K562 (cell line): Measurements from ENCODE around the gene FAM219B. TPM values are rescaled to one million over a fixed set of nuclear protein-coding genes. Genes with fewer than 3 reads are reported as not detected.

Experiments used
- ARID4B ChIP-seq: sonication (generic); formaldehyde crosslinking; IDR thresholded peaks from 2 replicates; pipeline ENCODE4 v1.8.0; 2022; ENCODE audit warnings: mild to moderate bottlenecking, missing genetic modification reagents
- E2F3 ChIP-seq: fragments of 250-450 bp; sonication (Bioruptor Pico); IDR thresholded peaks from 2 replicates; pipeline ENCODE4 v1.4.0; 2020; ENCODE audit warnings: mild to moderate bottlenecking
- FOS ChIP-seq: IDR thresholded peaks from 3 replicates; pipeline ENCODE4 v1.6.1; 2011; ENCODE audit not compliant: insufficient read length; ENCODE audit errors: extremely low read depth
- FOXJ2 ChIP-seq: fragments of 200-800 bp; sonication (Bioruptor generic); IDR thresholded peaks from 2 replicates; pipeline ENCODE4 v1.6.1; 2016; ENCODE audit warnings: missing genetic modification characterization, missing compliant biosample characterization
- HES1 ChIP-seq: fragments of 450-650 bp; IDR thresholded peaks from 2 replicates; pipeline ENCODE4 v1.6.1; 2016; ENCODE audit warnings: low read depth, mild to moderate bottlenecking, moderate library complexity
- HNRNPLL ChIP-seq: fragments of 200-400 bp; formaldehyde crosslinking; IDR thresholded peaks from 2 replicates; pipeline ENCODE4 v1.6.1; 2017; ENCODE audit warnings: low read length, low read depth, mild to moderate bottlenecking; ENCODE audit not compliant: poor library complexity, severe bottlenecking
- MAFK ChIP-seq: IDR thresholded peaks from 2 replicates; pipeline ENCODE4 v1.6.1; 2011; ENCODE audit warnings: low read length, improper control_type of control experiment
- MED1 ChIP-seq: sonication (generic); formaldehyde crosslinking; IDR thresholded peaks from 2 replicates; pipeline ENCODE4 v1.8.1; 2023; ENCODE audit warnings: missing genetic modification reagents, borderline replicate concordance
- NFXL1 ChIP-seq: fragments of 450-650 bp; formaldehyde crosslinking; IDR thresholded peaks from 2 replicates; pipeline ENCODE4 v1.4.0; 2021; ENCODE audit warnings: mild to moderate bottlenecking
- NRF1 ChIP-seq, 2 experiments: fragments of 450-650 bp; IDR thresholded peaks in 1 of 2; conservative IDR thresholded peaks in 1 of 2; 2 replicates each; pipeline ENCODE4 v1.6.1; 2014; ENCODE audit warnings: mild to moderate bottlenecking in 2 of 2
- PKNOX1 ChIP-seq: fragments of 450-650 bp; IDR thresholded peaks from 2 replicates; pipeline ENCODE4 v1.6.1; 2016
- RFX1 ChIP-seq: fragments of 450-650 bp; IDR thresholded peaks from 2 replicates; pipeline ENCODE4 v1.6.1; 2016; ENCODE audit warnings: mild to moderate bottlenecking, moderate library complexity
- RHOXF2B ChIP-seq: fragments of 250-450 bp; sonication (Bioruptor Pico); conservative IDR thresholded peaks from 2 replicates; pipeline ENCODE4 v1.5.1; 2021
- SAP30 ChIP-seq: fragments of 200-600 bp; sonication (generic); IDR thresholded peaks from 2 replicates; pipeline ENCODE4 v1.6.1; 2012; ENCODE audit warnings: borderline replicate concordance, low read depth, mild to moderate bottlenecking, moderate library complexity, low read length, control low read depth, inconsistent platforms; ENCODE audit not compliant: insufficient read depth, poor library complexity, severe bottlenecking
- SIRT6 ChIP-seq: IDR thresholded peaks from one replicate; pipeline ENCODE4 v1.6.1; 2012; ENCODE audit warnings: low read depth, mild to moderate bottlenecking, control low read depth, inconsistent platforms, low read length, moderate library complexity
- TAL1 ChIP-seq: fragments of 450-650 bp; IDR thresholded peaks from 2 replicates; pipeline ENCODE4 v1.6.1; 2016; ENCODE audit warnings: mild to moderate bottlenecking
- TBL1XR1 ChIP-seq, 2 experiments: IDR thresholded peaks; 2 replicates each; pipeline ENCODE4 v1.6.1; 2012; ENCODE audit warnings: improper control_type of control experiment in 2 of 2, low read length in 2 of 2, mild to moderate bottlenecking in 1 of 2
- WHSC1 ChIP-seq: IDR thresholded peaks from one replicate; pipeline ENCODE4 v1.6.1; 2012; ENCODE audit warnings: low read length, control low read depth, inconsistent platforms
- ZNF398 ChIP-seq: fragments of 250-450 bp; sonication (Bioruptor Pico); IDR thresholded peaks from 2 replicates; pipeline ENCODE4 v1.8.0; 2021; ENCODE audit warnings: moderate library complexity, mild to moderate bottlenecking, inconsistent platforms
- ZNF589 ChIP-seq: fragments of 200-800 bp; sonication (Bioruptor generic); IDR thresholded peaks from 2 replicates; pipeline ENCODE4 v1.6.1; 2016; ENCODE audit warnings: low read depth, missing genetic modification characterization, missing compliant biosample characterization
- polyA plus RNA-seq, 8 experiments: library from polyadenylated mRNA; depleted of rRNA in 4 of 8; stranded (reverse) in 5 of 8; unstranded in 3 of 8; fragments of >200 nt; fragmentation: Nextera tagmentation in 2 of 8; fragmentation: Illumina TruSeq in 1 of 8; extraction: Ambion mirVana in 2 of 8; extraction: Trizol in 1 of 8; gene quantifications; 2 replicates each; pipeline versions ENCODE4 v1.2.1 to v1.2.3, GENCODE V29; 2011 to 2014; ENCODE audit warnings: inconsistent platforms in 1 of 8, missing spikeins in 1 of 8
- total RNA-seq, 7 experiments: library from RNA; depleted of rRNA in 6 of 7; stranded (reverse); fragments of >200 nt in 6 of 7; fragmentation: Illumina TruSeq in 2 of 7; extraction: Trizol in 2 of 7; gene quantifications; 2 replicates each; pipeline versions ENCODE4 v1.2.1 to v1.2.3, GENCODE V29; 2011 to 2021; ENCODE audit warnings: low replicate concordance in 1 of 7

Gene FAM219B
- total and polyA plus RNA-seq, 9 of the 15 experiments (the other 6 are each of a cell fraction or from before 2014, with no cell fraction given), result 6.8 to 50.4 (median 29.4) TPM

- TF ChIP-seq HES1, result 0 out of 2 replicates have a peak, but pooled peaks have one; percentile 16
- no peak for TF ChIP-seq TAL1
- TF ChIP-seq NFXL1 (CRISPR knock-in tag), result no peak
- TF ChIP-seq MED1 (CRISPR knock-in tag), result peak; percentile 47; the same call in 1 of the 2 replicates
- TF ChIP-seq NRF1 (conservative IDR thresholded peaks at IDR 0.05 in 1 of 2, IDR thresholded peaks at IDR 0.05 in 1 of 2), result peak; percentile 63 to 73
- TF ChIP-seq PKNOX1, result no peak
- TF ChIP-seq HNRNPLL, result peak; percentile 94
- no peak for TF ChIP-seq ZNF398 (CRISPR knock-in tag)
- no peak for TF ChIP-seq FOS
- no peak for TF ChIP-seq WHSC1
- TF ChIP-seq ARID4B (CRISPR knock-in tag), result peak; percentile 94
- no peak; a peak in 1 of 4 replicates for TF ChIP-seq TBL1XR1 (IDR thresholded peaks at IDR 0.05; ENCODE audit: low read length in 2 of 2)
- TF ChIP-seq ZNF589 (CRISPR knock-in tag), result peak; percentile 52; the same call in 1 of the 2 replicates
- no peak for TF ChIP-seq E2F3 (CRISPR knock-in tag)
- no peak for TF ChIP-seq SIRT6
- TF ChIP-seq RHOXF2B (CRISPR knock-in tag), result no peak
- no peak for TF ChIP-seq RFX1
- TF ChIP-seq FOXJ2 (tag), result no peak
- peak; percentile 35 for TF ChIP-seq SAP30
- no peak for TF ChIP-seq MAFK
Observed at GRCh38 chr15:74955796-74956647, 49.4 kb upstream of the FAM219B start (continued).
